NCI-H2227 (cell line): ENCODE measurements around the gene HPS1.

Experiments
- DNase-seq: peaks from one replicate; lab custom pipeline; 2025; ENCODE audit not compliant: unreplicated experiment; lab: John Stamatoyannopoulos, UW

Gene HPS1

GRCh38 chr10:98465866-98466265, 19.1 kb upstream of the HPS1 start:
- no peak for DNase-seq

- no peak for DNase-seq
Measured at GRCh38 chr10:98463976-98464754, 17.4 kb upstream of the HPS1 start.

GRCh38 chr10:98463016-98463415, 16.3 kb upstream of the HPS1 start:
- DNase-seq: no peak

- DNase-seq: no peak
Measured at GRCh38 chr10:98461500-98461842, 14.7 kb upstream of the HPS1 start.

- no peak for DNase-seq
Measured at GRCh38 chr10:98460837-98461499, 14.2 kb upstream of the HPS1 start.

GRCh38 chr10:98458809-98459784, 12.4 kb upstream of the HPS1 start:
- DNase-seq: no peak

GRCh38 chr10:98457721-98458120, 11.0 kb upstream of the HPS1 start:
- DNase-seq: no peak

GRCh38 chr10:98456686-98457482, 10.1 kb upstream of the HPS1 start:
- DNase-seq: no peak

- no peak for DNase-seq
Measured at GRCh38 chr10:98456043-98456570, 9.4 kb upstream of the HPS1 start.

GRCh38 chr10:98453729-98454128, 7.0 kb upstream of the HPS1 start:
- DNase-seq: no peak

GRCh38 chr10:98450618-98451017, 3.9 kb upstream of the HPS1 start:
- DNase-seq: no peak

GRCh38 chr10:98449287-98449686, 2.6 kb upstream of the HPS1 start:
- DNase-seq: no peak

- DNase-seq: peak; percentile 31
Measured at GRCh38 chr10:98446151-98446660, 529 bp downstream of the HPS1 start.

GRCh38 chr10:98445200-98445812, 1.4 kb downstream of the HPS1 start:
- no peak for DNase-seq

GRCh38 chr10:98444314-98445006, 2.3 kb downstream of the HPS1 start:
- DNase-seq: no peak

GRCh38 chr10:98438715-98439114, 8.0 kb downstream of the HPS1 start:
- no peak for DNase-seq

- no peak for DNase-seq
Measured at GRCh38 chr10:98436704-98437103, 10.0 kb downstream of the HPS1 start.

GRCh38 chr10:98435178-98435577, 11.6 kb downstream of the HPS1 start:
- DNase-seq: no peak
